ENCODE results near the gene SEC24B. TPM values are rescaled to one million over a fixed set of nuclear protein-coding genes. Genes with fewer than 3 reads are reported as not detected.
A peak's percentile ranks its signal among the peaks of the same experiment; 100 is the strongest.

Gene SEC24B
- total RNA-seq, 1 donor from 2014 or later, result 36.1 TPM

DNA sequence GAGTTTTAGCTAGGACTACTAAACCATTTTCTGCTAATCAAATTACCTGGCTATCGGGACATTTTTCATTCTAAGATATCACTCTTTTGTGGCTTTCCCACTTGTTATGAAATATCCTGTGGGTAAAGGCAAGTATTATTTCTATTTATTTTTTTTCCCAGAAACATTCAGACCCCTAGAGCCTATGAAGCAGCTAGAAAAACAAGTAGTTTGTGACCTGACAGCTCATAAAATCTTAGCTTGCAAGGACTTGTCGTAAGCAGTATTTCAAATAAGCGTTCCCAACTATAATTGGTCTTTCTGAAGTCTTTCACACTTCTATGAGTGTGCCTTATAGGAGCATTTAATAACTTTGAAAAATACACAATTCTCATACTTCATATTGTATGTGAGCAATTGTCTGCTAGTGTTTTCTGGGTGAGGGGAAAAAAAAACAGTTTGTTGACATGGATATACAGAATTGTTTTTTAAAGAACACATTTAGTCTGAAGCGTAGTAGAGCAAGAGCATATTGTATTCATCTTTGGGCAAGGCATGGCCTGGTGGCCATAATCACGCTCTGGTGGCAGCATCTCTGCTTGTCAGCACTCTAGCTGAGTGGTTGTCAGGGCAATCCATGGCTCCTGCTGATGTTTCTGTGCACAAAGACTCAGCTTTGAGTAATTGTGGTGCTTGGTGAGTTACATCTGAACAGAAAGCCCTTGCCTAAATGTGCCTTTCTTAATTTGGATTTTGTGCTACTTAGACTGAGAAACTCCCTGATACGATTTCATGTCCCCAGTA lies 129.0 kb downstream of the SEC24B start:
- ATAC-seq (ENCODE audit: low read depth) (no peak), DNase-seq (no peak)
- Mint-ChIP-seq H3K36me3 (ENCODE audit: low read depth) (peaks cover 22% of the 10 kb centered on the region), H3K9me3 (no peaks in the 10 kb centered on the region), H3K4me1 (peaks cover 56% of the 10 kb centered on the region), H3K4me3 (no peak overlapping the region), H3K27ac (peak overlapping the region; percentile 14), H3K27me3 (no peaks in the 10 kb centered on the region)
- ChIA-PET CTCF (no interaction called here), POLR2A (interaction anchor here (0.6 kb wide), 1 partner anchor 121 kb away, joined by 6 read pairs; no protein-coding TSS in a partner anchor)
- TF ChIP-seq, protein P1, sequence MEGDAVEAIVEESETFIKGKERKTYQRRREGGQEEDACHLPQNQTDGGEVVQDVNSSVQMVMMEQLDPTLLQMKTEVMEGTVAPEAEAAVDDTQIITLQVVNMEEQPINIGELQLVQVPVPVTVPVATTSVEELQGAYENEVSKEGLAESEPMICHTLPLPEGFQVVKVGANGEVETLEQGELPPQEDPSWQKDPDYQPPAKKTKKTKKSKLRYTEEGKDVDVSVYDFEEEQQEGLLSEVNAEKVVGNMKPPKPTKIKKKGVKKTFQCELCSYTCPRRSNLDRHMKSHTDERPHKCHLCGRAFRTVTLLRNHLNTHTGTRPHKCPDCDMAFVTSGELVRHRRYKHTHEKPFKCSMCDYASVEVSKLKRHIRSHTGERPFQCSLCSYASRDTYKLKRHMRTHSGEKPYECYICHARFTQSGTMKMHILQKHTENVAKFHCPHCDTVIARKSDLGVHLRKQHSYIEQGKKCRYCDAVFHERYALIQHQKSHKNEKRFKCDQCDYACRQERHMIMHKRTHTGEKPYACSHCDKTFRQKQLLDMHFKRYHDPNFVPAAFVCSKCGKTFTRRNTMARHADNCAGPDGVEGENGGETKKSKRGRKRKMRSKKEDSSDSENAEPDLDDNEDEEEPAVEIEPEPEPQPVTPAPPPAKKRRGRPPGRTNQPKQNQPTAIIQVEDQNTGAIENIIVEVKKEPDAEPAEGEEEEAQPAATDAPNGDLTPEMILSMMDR (IDR thresholded peaks at IDR 0.05), result no peak
- intact Hi-C loops (cut with micrococcal nuclease), result loop anchor here (5.0 to 10.0 kb wide), 3 partner anchors 40 to 1578 kb away; partner anchors contain the start of genes ELOVL6 and HADH

DNA sequence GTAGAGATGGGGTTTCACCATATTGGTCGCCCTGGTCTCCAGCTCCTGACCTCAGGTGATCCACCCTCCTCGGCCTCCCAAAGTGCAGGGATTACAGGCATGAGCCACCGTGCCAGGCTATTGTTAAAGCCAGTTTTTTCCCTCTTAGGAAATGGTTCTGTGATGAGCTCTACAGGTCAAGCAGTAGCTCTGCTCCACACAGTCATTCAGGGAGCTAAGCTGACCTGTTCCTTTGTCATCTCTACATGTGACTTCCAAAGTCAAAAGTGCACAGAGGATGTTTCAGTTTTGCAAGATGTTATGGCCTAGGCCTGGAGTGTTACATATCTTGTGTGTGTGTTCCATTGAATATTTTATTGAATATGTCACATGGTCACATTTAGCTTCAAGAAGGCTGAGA lies 137.9 kb downstream of the SEC24B start:
- no peak overlapping the region for H3K27ac Mint-ChIP-seq
- intact Hi-C loops (cut with micrococcal nuclease), result no loop called here
- H3K4me3 Mint-ChIP-seq, result no peak overlapping the region

DNA sequence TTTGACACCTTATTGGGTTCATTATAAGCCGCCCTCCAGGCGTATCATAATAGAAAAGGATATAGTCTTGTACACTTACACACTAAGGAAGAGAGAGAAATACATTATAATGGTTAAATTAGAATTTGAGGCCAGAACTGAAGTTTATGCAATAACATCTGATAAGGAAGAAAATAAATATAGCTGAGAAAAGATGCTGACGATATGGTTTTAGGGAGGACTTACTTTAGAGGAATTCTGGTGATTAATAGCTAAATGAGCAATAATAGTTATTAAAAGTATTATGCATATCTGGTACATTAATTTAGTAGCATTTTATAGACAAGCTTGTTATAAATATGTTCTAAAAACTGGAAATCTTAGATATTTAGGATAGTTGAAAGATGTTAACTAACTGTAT lies 138.5 kb downstream of the SEC24B start:
- DNase-seq (no peak), ATAC-seq (ENCODE audit: low read depth) (no peak)
- Mint-ChIP-seq H3K4me3 (no peak overlapping the region), H3K36me3 (ENCODE audit: low read depth) (peaks cover 17% of the 10 kb centered on the region), H3K27ac (no peak overlapping the region), H3K9me3 (no peaks in the 10 kb centered on the region), H3K4me1 (peaks cover 38% of the 10 kb centered on the region), H3K27me3 (no peaks in the 10 kb centered on the region)
- ChIA-PET CTCF (interaction anchor here (1.2 kb wide), 1 partner anchor 145 kb away, joined by 3 read pairs; no protein-coding TSS in a partner anchor), POLR2A (interaction anchor here (1.0 kb wide), 1 partner anchor 11 kb away, joined by 4 read pairs; no protein-coding TSS in a partner anchor)
- TF ChIP-seq, protein P1 (IDR thresholded peaks at IDR 0.05), result no peak
- intact Hi-C loops (cut with micrococcal nuclease), result no loop called here

More for the DNA sequence above, 137.9 kb downstream of the SEC24B start:
- no peaks in the 10 kb centered on the region for H3K9me3 Mint-ChIP-seq
- peaks cover 17% of the 10 kb centered on the region for H3K36me3 Mint-ChIP-seq (ENCODE audit: low read depth)
- DNase-seq (no peak), ATAC-seq (ENCODE audit: low read depth) (no peak)
- TF ChIP-seq, protein P1 (IDR thresholded peaks at IDR 0.05), result no peak
- CTCF ChIA-PET, result interaction anchor here (1.2 kb wide), 1 partner anchor 144 kb away, joined by 3 read pairs; no protein-coding TSS in a partner anchor
- no peaks in the 10 kb centered on the region for H3K27me3 Mint-ChIP-seq
- POLR2A ChIA-PET, result interaction anchor here (1.0 kb wide), 1 partner anchor 10 kb away, joined by 4 read pairs; no protein-coding TSS in a partner anchor
- peaks cover 42% of the 10 kb centered on the region for H3K4me1 Mint-ChIP-seq

DNA sequence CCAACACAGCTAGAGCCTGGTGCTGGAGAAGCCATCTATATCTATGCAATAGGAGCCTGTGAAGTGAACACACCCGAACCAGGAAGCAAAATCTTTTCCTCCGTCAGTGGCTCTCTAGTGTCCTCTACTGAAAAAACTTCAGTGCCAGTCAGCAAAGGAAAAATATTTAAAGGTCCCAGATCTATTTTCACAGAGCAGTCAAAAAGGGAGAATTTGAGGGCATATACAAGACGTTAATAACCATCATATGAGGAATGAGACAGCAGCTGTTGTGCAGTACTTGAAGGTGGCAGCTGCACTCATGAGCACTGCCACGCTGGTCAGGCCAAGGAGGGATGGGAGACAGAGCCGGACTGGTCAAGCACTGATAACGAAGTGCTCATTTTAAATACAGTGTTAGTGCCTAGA lies 140.8 kb downstream of the SEC24B start:
- peak overlapping the region; percentile 33 for H3K27ac Mint-ChIP-seq
- CTCF ChIA-PET, result interaction anchor here (0.5 to 1.3 kb wide), 4 partner anchors 13 to 395 kb away, joined by 3 read pairs; partner anchors contain the start of gene SEC24B
- TF ChIP-seq, protein P1 (IDR thresholded peaks at IDR 0.05), result no peak

More for the DNA sequence above, 140.8 kb downstream of the SEC24B start:
- no peak for DNase-seq
- Mint-ChIP-seq H3K4me1 (peaks cover 33% of the 10 kb centered on the region), H3K36me3 (ENCODE audit: low read depth) (peaks cover 20% of the 10 kb centered on the region), H3K9me3 (no peaks in the 10 kb centered on the region), H3K4me3 (no peak overlapping the region), H3K27me3 (no peaks in the 10 kb centered on the region)
- no peak for ATAC-seq (ENCODE audit: low read depth)
- intact Hi-C loops (cut with micrococcal nuclease), result loop anchor here (2.0 kb wide), 1 partner anchor 14 kb away; no protein-coding TSS in a partner anchor
- POLR2A ChIA-PET, result interaction anchor here (1.0 to 1.4 kb wide), 2 partner anchors 10 to 15 kb away, joined by 3 to 9 read pairs; partner anchors contain the start of gene MCUB
